SIG-M5 (cell line): Measurements from ENCODE around the gene WHAMM.
"Not testable (repeated sequence)": the region's sequence is repeated elsewhere in the genome, so short reads cannot be mapped to it uniquely, and the experiment has no call there.

Experiments
- DNase-seq: peaks from one replicate; lab custom pipeline; 2025; lab: John Stamatoyannopoulos, UW

The WHAMM gene

GRCh38 chr15:82838096-82838735 lies 28.8 kb downstream of the WHAMM start:
- no peak for DNase-seq

GRCh38 chr15:82839136-82839535 lies 29.7 kb downstream of the WHAMM start:
- DNase-seq: no peak

GRCh38 chr15:82840166-82840565 lies 30.7 kb downstream of the WHAMM start:
- no peak for DNase-seq

- DNase-seq: no peak
These were observed 34.1 kb downstream of the WHAMM start for GRCh38 chr15:82843566-82843965.

GRCh38 chr15:82845686-82846085 lies 36.3 kb downstream of the WHAMM start:
- no peak for DNase-seq

GRCh38 chr15:82846621-82847020 lies 37.2 kb downstream of the WHAMM start:
- DNase-seq: no peak

- DNase-seq: no peak
These were observed 38.3 kb downstream of the WHAMM start for GRCh38 chr15:82847703-82848102.

- DNase-seq: no peak
These were observed 39.0 kb downstream of the WHAMM start for GRCh38 chr15:82848241-82848993.

GRCh38 chr15:82849556-82850512 lies 40.4 kb downstream of the WHAMM start:
- no peak for DNase-seq

- no peak for DNase-seq
These were observed 41.3 kb downstream of the WHAMM start for GRCh38 chr15:82850731-82851130.

GRCh38 chr15:82851306-82851850 lies 42.0 kb downstream of the WHAMM start:
- DNase-seq: no peak

- DNase-seq: no peak
These were observed 42.6 kb downstream of the WHAMM start for GRCh38 chr15:82851981-82852511.

GRCh38 chr15:82852941-82853561 lies 43.6 kb downstream of the WHAMM start:
- DNase-seq: no peak

GRCh38 chr15:82854554-82854953 lies 45.1 kb downstream of the WHAMM start:
- DNase-seq: no peak

- DNase-seq: no peak
These were observed 46.1 kb downstream of the WHAMM start for GRCh38 chr15:82855286-82856100.

GRCh38 chr15:82856397-82857170 lies 47.2 kb downstream of the WHAMM start:
- no peak for DNase-seq

- no peak for DNase-seq
These were observed 49.5 kb downstream of the WHAMM start for GRCh38 chr15:82858932-82859331.

- DNase-seq: no peak
These were observed 53.5 kb downstream of the WHAMM start for GRCh38 chr15:82862886-82863285.

- no peak for DNase-seq
These were observed 55.5 kb downstream of the WHAMM start for GRCh38 chr15:82864967-82865366.

GRCh38 chr15:82865581-82865980 lies 56.2 kb downstream of the WHAMM start:
- not testable (repeated sequence) for DNase-seq
